ENCODE results near the gene CLEC7A. TPM values are rescaled to one million over a fixed set of nuclear protein-coding genes. Genes with fewer than 3 reads are reported as not detected.

The CLEC7A gene
- total RNA-seq, 6 experiments from 2014 or later = not detected

GRCh38 chr12:10140001-10140400 is 10.0 kb upstream of the CLEC7A start:
- peak; percentile 68 for DNase-seq
- Mint-ChIP-seq H3K9me3 (no peaks in the 10 kb centered on the region), H3K36me3 (ENCODE audit: low read depth) (no peaks in the 10 kb centered on the region), H3K4me1 (ENCODE audit: low read depth) (peaks cover 35% of the 10 kb centered on the region), H3K27ac (no peak overlapping the region), H3K27me3 (ENCODE audit: insufficient read depth) (peaks cover 2% of the 10 kb centered on the region; the same call in 1 of the 2 replicates), H3K4me3 (no peak overlapping the region)
- peak; percentile 83 for TF ChIP-seq CTCF (IDR thresholded peaks at IDR 0.05)

GRCh38 chr12:10136637-10137205 is 6.7 kb upstream of the CLEC7A start:
- no peaks in the 10 kb centered on the region for H3K36me3 Mint-ChIP-seq (ENCODE audit: low read depth)
- peaks cover 21% of the 10 kb centered on the region for H3K4me1 Mint-ChIP-seq (ENCODE audit: low read depth)
- peaks cover 2% of the 10 kb centered on the region; the same call in 1 of the 2 replicates for H3K27me3 Mint-ChIP-seq (ENCODE audit: insufficient read depth)
- no peak for TF ChIP-seq CTCF (IDR thresholded peaks at IDR 0.05)
- no peak for DNase-seq
- H3K9me3 Mint-ChIP-seq = no peaks in the 10 kb centered on the region
- H3K27ac Mint-ChIP-seq = no peak overlapping the region
- H3K4me3 Mint-ChIP-seq = no peak overlapping the region

- Mint-ChIP-seq H3K27ac (no peak overlapping the region), H3K36me3 (ENCODE audit: low read depth) (no peaks in the 10 kb centered on the region), H3K4me1 (ENCODE audit: low read depth) (peaks cover 25% of the 10 kb centered on the region), H3K9me3 (no peaks in the 10 kb centered on the region), H3K27me3 (ENCODE audit: insufficient read depth) (peaks cover 2% of the 10 kb centered on the region; the same call in 1 of the 2 replicates), H3K4me3 (no peak overlapping the region)
- TF ChIP-seq CTCF (IDR thresholded peaks at IDR 0.05) = no peak
- DNase-seq = no peak
These were observed 5.1 kb upstream of the CLEC7A start for GRCh38 chr12:10135126-10135525.

- no peak for TF ChIP-seq CTCF (IDR thresholded peaks at IDR 0.05)
- Mint-ChIP-seq H3K36me3 (ENCODE audit: low read depth) (no peaks in the 10 kb centered on the region), H3K27me3 (ENCODE audit: insufficient read depth) (peaks cover 2% of the 10 kb centered on the region; the same call in 1 of the 2 replicates), H3K9me3 (no peaks in the 10 kb centered on the region), H3K27ac (no peak overlapping the region), H3K4me3 (no peak overlapping the region), H3K4me1 (ENCODE audit: low read depth) (peaks cover 20% of the 10 kb centered on the region)
- DNase-seq = no peak
These were observed 2.9 kb upstream of the CLEC7A start for GRCh38 chr12:10132850-10133370.

- H3K9me3 Mint-ChIP-seq = no peaks in the 10 kb centered on the region
- H3K36me3 Mint-ChIP-seq (ENCODE audit: low read depth) = no peaks in the 10 kb centered on the region
- no peak overlapping the region for H3K4me3 Mint-ChIP-seq
- no peak for TF ChIP-seq CTCF (IDR thresholded peaks at IDR 0.05)
- peaks cover 3% of the 10 kb centered on the region; the same call in 1 of the 2 replicates for H3K27me3 Mint-ChIP-seq (ENCODE audit: insufficient read depth)
- H3K4me1 Mint-ChIP-seq (ENCODE audit: low read depth) = peaks cover 20% of the 10 kb centered on the region
- H3K27ac Mint-ChIP-seq = no peak overlapping the region
- no peak for DNase-seq
These were observed 1.2 kb upstream of the CLEC7A start for GRCh38 chr12:10131111-10131690.

All from HFFc6 (cell line).